GM23338 (cell line): ENCODE measurements around the gene FBXL14. TPM values are rescaled to one million over a fixed set of nuclear protein-coding genes. Genes with fewer than 3 reads are reported as not detected.

ENCODE experiments used
- ATAC-seq: fragments of 200-7000 bp; cut with Tn5 transposase; 3 replicates; pipeline ENCODE4 v1.9.1; 2020
- DNase-seq: peaks from one replicate; pipeline ENCODE4 v3.0.0-alpha.2; 2015; ENCODE audit warnings: low spot score
- H2AFZ ChIP-seq: fragments of 200-600 bp; sonication (generic); 2 replicates; pipeline ENCODE4 v1.8.0; 2016; ENCODE audit warnings: antibody characterized with exemption, mild to moderate bottlenecking, moderate library complexity
- H3F3A ChIP-seq: fragments of 200-600 bp; sonication (generic); replicated peaks from 2 replicates; pipeline ENCODE4 v1.8.0; 2017; ENCODE audit warnings: antibody characterized with exemption, mixed run types, low read depth
- H3K27ac ChIP-seq: fragments of 200-600 bp; sonication (generic); 2 replicates; pipeline ENCODE4 v1.6.1; 2016; ENCODE audit warnings: low read depth
- H3K27me3 ChIP-seq: fragments of 200-600 bp; sonication (generic); 2 replicates; pipeline ENCODE4 v1.8.0; 2016; ENCODE audit warnings: mild to moderate bottlenecking, mixed run types, moderate library complexity; ENCODE audit not compliant: insufficient read depth
- H3K36me3 ChIP-seq: fragments of 200-600 bp; sonication (generic); 2 replicates; pipeline ENCODE4 v1.8.0; 2016; ENCODE audit warnings: mild to moderate bottlenecking; ENCODE audit not compliant: insufficient read depth
- H3K4me1 ChIP-seq: fragments of 200-600 bp; sonication (generic); 2 replicates; pipeline ENCODE4 v1.8.0; 2016; ENCODE audit warnings: mild to moderate bottlenecking, moderate library complexity; ENCODE audit not compliant: insufficient read depth
- H3K4me2 ChIP-seq: fragments of 200-600 bp; sonication (generic); 2 replicates; pipeline ENCODE4 v1.7.1; 2017; ENCODE audit warnings: mixed run types
- H3K4me3 ChIP-seq: fragments of 200-600 bp; sonication (generic); 2 replicates; pipeline ENCODE4 v1.6.1; 2016; ENCODE audit warnings: mixed run types
- H3K79me2 ChIP-seq: fragments of 200-600 bp; sonication (generic); replicated peaks from 2 replicates; pipeline ENCODE4 v1.8.0; 2017; ENCODE audit warnings: mild to moderate bottlenecking; ENCODE audit not compliant: insufficient read depth
- H3K9me2 ChIP-seq: fragments of 200-600 bp; sonication (generic); 2 replicates; pipeline ENCODE4 v1.8.0; 2017; ENCODE audit not compliant: insufficient read depth
- H4K20me1 ChIP-seq: fragments of 200-600 bp; sonication (generic); replicated peaks from 2 replicates; pipeline ENCODE4 v1.8.0; 2017; ENCODE audit warnings: mild to moderate bottlenecking; ENCODE audit not compliant: insufficient read depth
- H3K27ac Mint-ChIP-seq: 2 replicates; pipeline ENCODE4 v1.8.0; 2020; ENCODE audit warnings: inconsistent platforms, mild to moderate bottlenecking, moderate library complexity, mixed read lengths
- H3K27me3 Mint-ChIP-seq: 3 replicates; pipeline ENCODE4 v1.8.0; 2022; ENCODE audit warnings: low read depth, mild to moderate bottlenecking, moderate library complexity, mixed read lengths, inconsistent platforms; ENCODE audit not compliant: insufficient read depth, poor library complexity
- H3K36me3 Mint-ChIP-seq: 3 replicates; pipeline ENCODE4 v1.8.0; 2021; ENCODE audit warnings: low read depth, mild to moderate bottlenecking, inconsistent platforms, moderate library complexity, mixed read lengths
- H3K4me1 Mint-ChIP-seq: 3 replicates; pipeline ENCODE4 v1.8.0; 2020; ENCODE audit warnings: mild to moderate bottlenecking, inconsistent platforms, mixed read lengths
- H3K4me3 Mint-ChIP-seq: 3 replicates; pipeline ENCODE4 v1.8.0; 2021; ENCODE audit warnings: moderate library complexity, mild to moderate bottlenecking, inconsistent platforms, mixed read lengths
- H3K9me3 Mint-ChIP-seq: 3 replicates; pipeline ENCODE4 v1.8.0; 2020; ENCODE audit warnings: moderate library complexity, mild to moderate bottlenecking, inconsistent platforms, mixed read lengths
- EZH2 ChIP-seq: fragments of 200-600 bp; sonication (generic); IDR thresholded peaks from one replicate; pipeline ENCODE4 v1.8.0; 2017; ENCODE audit warnings: antibody characterized with exemption, mild to moderate bottlenecking, low read depth; ENCODE audit not compliant: unreplicated experiment
- EZH2phosphoT487 ChIP-seq: fragments of 200-600 bp; sonication (generic); IDR thresholded peaks from one replicate; pipeline ENCODE4 v1.8.1; 2018; ENCODE audit warnings: antibody characterized with exemption; ENCODE audit not compliant: unreplicated experiment
- NANOG ChIP-seq: IDR thresholded peaks from 2 replicates; pipeline ENCODE4 v1.6.1; 2016; ENCODE audit warnings: antibody characterized with exemption, borderline replicate concordance
- POLR2AphosphoS5 ChIP-seq: IDR thresholded peaks from 2 replicates; pipeline ENCODE4 v1.6.1; 2016; ENCODE audit warnings: antibody characterized with exemption, low read depth
- REST ChIP-seq: IDR thresholded peaks from one replicate; pipeline ENCODE4 v1.6.1; 2018; ENCODE audit warnings: antibody characterized with exemption; ENCODE audit not compliant: unreplicated experiment
- ZNF114 ChIP-seq: fragments of 250-450 bp; sonication (Bioruptor Pico); IDR thresholded peaks from 2 replicates; pipeline ENCODE4 v1.5.0; 2020; ENCODE audit warnings: mild to moderate bottlenecking, moderate library complexity
- ZNF331 ChIP-seq: fragments of 250-450 bp; sonication (Bioruptor Pico); IDR thresholded peaks from 2 replicates; pipeline ENCODE4 v1.5.0; 2020; ENCODE audit warnings: low read depth, mild to moderate bottlenecking, moderate library complexity
- ZNF462 ChIP-seq: fragments of 250-450 bp; sonication (Bioruptor Pico); IDR thresholded peaks from 2 replicates; pipeline ENCODE4 v1.5.0; 2020; ENCODE audit warnings: mild to moderate bottlenecking, moderate library complexity
- polyA plus RNA-seq: library from polyadenylated mRNA; unstranded; fragments of >200 nt; fragmentation: Nextera tagmentation; extraction: Ambion mirVana; gene quantifications from 2 replicates; pipeline ENCODE4 v1.2.1, GENCODE V29; 2016
- total RNA-seq: library from RNA; depleted of rRNA; stranded (reverse); fragments of >200 nt; shearing (Covaris generic); gene quantifications from 2 replicates; pipeline ENCODE4 v1.2.3, GENCODE V29; 2014

FBXL14 gene
- total and polyA plus RNA-seq, 2 experiments from 2014 or later = 0.74 to 9.4 TPM

GRCh38 chr12:1643043-1643442 is 48.7 kb upstream of the FBXL14 start:
- no peak for DNase-seq
- no peak overlapping the region for H3K4me3 Mint-ChIP-seq
- Histone ChIP-seq H3K27me3 (peaks cover 18% of the 10 kb centered on the region), H2AFZ (no peak overlapping the region), H3K9me2 (no peaks in the 10 kb centered on the region), H3K4me3 (no peak overlapping the region), H3K4me2 (no peak overlapping the region), H3F3A (peaks cover 7% of the 10 kb centered on the region; the same call in 1 of the 2 replicates), H3K4me1 (peaks cover 12% of the 10 kb centered on the region; the same call in 1 of the 2 replicates), H3K27ac (no peak overlapping the region), H3K36me3 (no peaks in the 10 kb centered on the region), H4K20me1 (no peaks in the 10 kb centered on the region), H3K79me2 (no peaks in the 10 kb centered on the region)
- TF ChIP-seq ZNF331 = no peak
- no peak for TF ChIP-seq NANOG
- TF ChIP-seq EZH2phosphoT487 = no peak
- TF ChIP-seq POLR2AphosphoS5 = no peak
- TF ChIP-seq ZNF462 (CRISPR knock-in tag) = no peak
- no peak for TF ChIP-seq EZH2
- no peak for TF ChIP-seq REST
- no peak for TF ChIP-seq ZNF114 (CRISPR knock-in tag)
- H3K27ac Mint-ChIP-seq = no peak overlapping the region
- H3K9me3 Mint-ChIP-seq = no peaks in the 10 kb centered on the region
- peaks cover 11% of the 10 kb centered on the region; the same call in 2 of the 3 replicates for H3K4me1 Mint-ChIP-seq
- H3K27me3 Mint-ChIP-seq = peaks cover 13% of the 10 kb centered on the region
- ATAC-seq = no peak
- H3K36me3 Mint-ChIP-seq = no peaks in the 10 kb centered on the region; the same call in 2 of the 3 replicates
